OCI-LY7 (cell line): ENCODE results near the gene GTF3C2.

ENCODE experiments used
- EZH2phosphoT487 ChIP-seq: fragments of 200-600 bp; sonication (generic); IDR thresholded peaks from 2 replicates; pipeline ENCODE4 v1.6.1; 2018; ENCODE audit warnings: low read depth, borderline replicate concordance, mild to moderate bottlenecking, mixed run types, antibody characterized with exemption, low read length, moderate library complexity, mixed read lengths
- TF ChIP-seq, protein P1 (sequence below): fragments of 200-600 bp; sonication (generic); conservative IDR thresholded peaks from 2 replicates; pipeline ENCODE4 v1.5.1; 2014; ENCODE audit warnings: mild to moderate bottlenecking, antibody characterized with exemption, low read length, moderate library complexity, mixed read lengths

DNA sequence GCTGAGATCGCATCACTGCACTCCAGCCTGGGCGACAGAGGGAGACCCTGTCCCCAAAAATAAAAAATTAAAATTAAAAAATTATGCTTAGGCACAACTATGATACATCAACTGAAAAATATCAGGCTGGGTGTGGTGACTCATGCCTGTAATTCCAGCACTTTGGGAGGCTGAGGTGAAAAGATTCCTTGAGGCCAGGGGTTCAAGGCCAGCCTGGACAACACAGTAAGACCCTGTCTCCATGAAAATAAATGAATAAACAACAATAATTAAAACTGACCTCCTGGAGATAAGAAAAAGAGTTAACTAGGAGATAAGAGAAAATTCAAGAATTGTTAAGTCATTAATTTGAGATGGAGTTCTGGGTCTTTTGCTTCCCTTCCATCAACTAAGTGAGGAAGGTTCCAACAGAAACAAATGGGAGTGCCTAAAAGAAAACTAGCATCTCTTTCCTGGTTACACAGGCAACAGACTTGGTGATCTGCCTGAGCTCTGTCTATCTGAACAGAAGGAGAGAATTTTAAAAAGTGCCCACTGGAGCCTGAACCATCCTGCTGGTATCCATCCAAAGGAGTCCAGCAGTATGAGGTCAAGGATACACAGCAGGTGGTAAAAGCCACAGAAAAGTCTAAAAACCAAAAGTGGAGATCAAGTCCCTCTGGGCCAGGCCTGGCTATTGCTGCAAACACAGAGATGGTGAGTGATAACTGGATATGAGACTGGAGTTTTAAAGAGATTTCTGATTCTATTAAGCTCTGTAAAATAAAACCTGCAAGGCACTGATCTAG is 44.0 kb upstream of the GTF3C2 start:
- TF ChIP-seq, protein P1, sequence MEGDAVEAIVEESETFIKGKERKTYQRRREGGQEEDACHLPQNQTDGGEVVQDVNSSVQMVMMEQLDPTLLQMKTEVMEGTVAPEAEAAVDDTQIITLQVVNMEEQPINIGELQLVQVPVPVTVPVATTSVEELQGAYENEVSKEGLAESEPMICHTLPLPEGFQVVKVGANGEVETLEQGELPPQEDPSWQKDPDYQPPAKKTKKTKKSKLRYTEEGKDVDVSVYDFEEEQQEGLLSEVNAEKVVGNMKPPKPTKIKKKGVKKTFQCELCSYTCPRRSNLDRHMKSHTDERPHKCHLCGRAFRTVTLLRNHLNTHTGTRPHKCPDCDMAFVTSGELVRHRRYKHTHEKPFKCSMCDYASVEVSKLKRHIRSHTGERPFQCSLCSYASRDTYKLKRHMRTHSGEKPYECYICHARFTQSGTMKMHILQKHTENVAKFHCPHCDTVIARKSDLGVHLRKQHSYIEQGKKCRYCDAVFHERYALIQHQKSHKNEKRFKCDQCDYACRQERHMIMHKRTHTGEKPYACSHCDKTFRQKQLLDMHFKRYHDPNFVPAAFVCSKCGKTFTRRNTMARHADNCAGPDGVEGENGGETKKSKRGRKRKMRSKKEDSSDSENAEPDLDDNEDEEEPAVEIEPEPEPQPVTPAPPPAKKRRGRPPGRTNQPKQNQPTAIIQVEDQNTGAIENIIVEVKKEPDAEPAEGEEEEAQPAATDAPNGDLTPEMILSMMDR: no peak
- no peak for TF ChIP-seq EZH2phosphoT487
